ENCODE results near the gene COMT.

The COMT gene

GRCh38 chr22:19986011-19986409 lies 44.4 kb downstream of the COMT start:
- no peaks in the 10 kb centered on the region for H3K36me3 ChIP-seq (replicated peaks)
- no peak for TF ChIP-seq CTCF (IDR thresholded peaks at IDR 0.05; ENCODE audit: low read depth, low read length, missing control alignments)
- no peak overlapping the region for H3K27ac ChIP-seq
- peak overlapping the region; percentile 58 for H3K4me3 ChIP-seq (ENCODE audit: low read depth, low read length)
- DNase-seq: no peak
- no peaks in the 10 kb centered on the region for H3K27me3 ChIP-seq (replicated peaks)
- in situ Hi-C loops (cut with HindIII; ENCODE audit: low pct_ligation_motif_present, low sequenced_read_pairs): no loop called here

- no peak for TF ChIP-seq CTCF (IDR thresholded peaks at IDR 0.05; ENCODE audit: low read depth, low read length, missing control alignments)
- DNase-seq: peak; percentile 46
- no peaks in the 10 kb centered on the region for H3K36me3 ChIP-seq (replicated peaks)
- peak overlapping the region; percentile 58 for H3K4me3 ChIP-seq (ENCODE audit: low read depth, low read length)
- no peak overlapping the region for H3K27ac ChIP-seq
- in situ Hi-C loops (cut with HindIII; ENCODE audit: low pct_ligation_motif_present, low sequenced_read_pairs): no loop called here
- no peaks in the 10 kb centered on the region for H3K27me3 ChIP-seq (replicated peaks)
Measured at GRCh38 chr22:19986410-19987341, 45.1 kb downstream of the COMT start.

GRCh38 chr22:19987394-19988306 lies 46.1 kb downstream of the COMT start:
- no peak overlapping the region for H3K4me3 ChIP-seq (ENCODE audit: low read depth, low read length)
- in situ Hi-C loops (cut with HindIII; ENCODE audit: low pct_ligation_motif_present, low sequenced_read_pairs): no loop called here
- TF ChIP-seq CTCF (IDR thresholded peaks at IDR 0.05; ENCODE audit: low read depth, low read length, missing control alignments): no peak
- no peaks in the 10 kb centered on the region for H3K27me3 ChIP-seq (replicated peaks)
- DNase-seq: no peak
- H3K27ac ChIP-seq: no peak overlapping the region
- no peaks in the 10 kb centered on the region for H3K36me3 ChIP-seq (replicated peaks)

GRCh38 chr22:19988331-19988808 lies 46.8 kb downstream of the COMT start:
- Histone ChIP-seq H3K27me3 (replicated peaks) (no peaks in the 10 kb centered on the region), H3K27ac (no peak overlapping the region), H3K36me3 (replicated peaks) (no peaks in the 10 kb centered on the region), H3K4me3 (ENCODE audit: low read depth, low read length) (no peak overlapping the region)
- in situ Hi-C loops (cut with HindIII; ENCODE audit: low pct_ligation_motif_present, low sequenced_read_pairs): no loop called here
- no peak for DNase-seq
- no peak for TF ChIP-seq CTCF (IDR thresholded peaks at IDR 0.05; ENCODE audit: low read depth, low read length, missing control alignments)

GRCh38 chr22:19988965-19989724 lies 47.6 kb downstream of the COMT start:
- Histone ChIP-seq H3K27me3 (replicated peaks) (no peaks in the 10 kb centered on the region), H3K27ac (no peak overlapping the region), H3K36me3 (replicated peaks) (no peaks in the 10 kb centered on the region), H3K4me3 (ENCODE audit: low read depth, low read length) (no peak overlapping the region)
- in situ Hi-C loops (cut with HindIII; ENCODE audit: low pct_ligation_motif_present, low sequenced_read_pairs): no loop called here
- no peak for TF ChIP-seq CTCF (IDR thresholded peaks at IDR 0.05; ENCODE audit: low read depth, low read length, missing control alignments)
- DNase-seq: no peak

Data from brain microvascular endothelial cell (primary cell).